GM23338 (cell line): ENCODE results near the gene CD300LB. TPM values are rescaled to one million over a fixed set of nuclear protein-coding genes. Genes with fewer than 3 reads are reported as not detected.

Experiments used
- ATAC-seq: fragments of 200-7000 bp; cut with Tn5 transposase; 3 replicates; pipeline ENCODE4 v1.9.1; 2020
- DNase-seq: peaks from one replicate; pipeline ENCODE4 v3.0.0-alpha.2; 2015; ENCODE audit warnings: low spot score
- H2AFZ ChIP-seq: fragments of 200-600 bp; sonication (generic); 2 replicates; pipeline ENCODE4 v1.8.0; 2016; ENCODE audit warnings: antibody characterized with exemption, mild to moderate bottlenecking, moderate library complexity
- H3F3A ChIP-seq: fragments of 200-600 bp; sonication (generic); replicated peaks from 2 replicates; pipeline ENCODE4 v1.8.0; 2017; ENCODE audit warnings: antibody characterized with exemption, mixed run types, low read depth
- H3K27ac ChIP-seq: fragments of 200-600 bp; sonication (generic); 2 replicates; pipeline ENCODE4 v1.6.1; 2016; ENCODE audit warnings: low read depth
- H3K27me3 ChIP-seq: fragments of 200-600 bp; sonication (generic); 2 replicates; pipeline ENCODE4 v1.8.0; 2016; ENCODE audit warnings: mild to moderate bottlenecking, mixed run types, moderate library complexity; ENCODE audit not compliant: insufficient read depth
- H3K36me3 ChIP-seq: fragments of 200-600 bp; sonication (generic); 2 replicates; pipeline ENCODE4 v1.8.0; 2016; ENCODE audit warnings: mild to moderate bottlenecking; ENCODE audit not compliant: insufficient read depth
- H3K4me1 ChIP-seq: fragments of 200-600 bp; sonication (generic); 2 replicates; pipeline ENCODE4 v1.8.0; 2016; ENCODE audit warnings: mild to moderate bottlenecking, moderate library complexity; ENCODE audit not compliant: insufficient read depth
- H3K4me2 ChIP-seq: fragments of 200-600 bp; sonication (generic); 2 replicates; pipeline ENCODE4 v1.7.1; 2017; ENCODE audit warnings: mixed run types
- H3K4me3 ChIP-seq: fragments of 200-600 bp; sonication (generic); 2 replicates; pipeline ENCODE4 v1.6.1; 2016; ENCODE audit warnings: mixed run types
- H3K79me2 ChIP-seq: fragments of 200-600 bp; sonication (generic); replicated peaks from 2 replicates; pipeline ENCODE4 v1.8.0; 2017; ENCODE audit warnings: mild to moderate bottlenecking; ENCODE audit not compliant: insufficient read depth
- H3K9me2 ChIP-seq: fragments of 200-600 bp; sonication (generic); 2 replicates; pipeline ENCODE4 v1.8.0; 2017; ENCODE audit not compliant: insufficient read depth
- H4K20me1 ChIP-seq: fragments of 200-600 bp; sonication (generic); replicated peaks from 2 replicates; pipeline ENCODE4 v1.8.0; 2017; ENCODE audit warnings: mild to moderate bottlenecking; ENCODE audit not compliant: insufficient read depth
- H3K27ac Mint-ChIP-seq: 2 replicates; pipeline ENCODE4 v1.8.0; 2020; ENCODE audit warnings: inconsistent platforms, mild to moderate bottlenecking, moderate library complexity, mixed read lengths
- H3K27me3 Mint-ChIP-seq: 3 replicates; pipeline ENCODE4 v1.8.0; 2022; ENCODE audit warnings: low read depth, mild to moderate bottlenecking, moderate library complexity, mixed read lengths, inconsistent platforms; ENCODE audit not compliant: insufficient read depth, poor library complexity
- H3K36me3 Mint-ChIP-seq: 3 replicates; pipeline ENCODE4 v1.8.0; 2021; ENCODE audit warnings: low read depth, mild to moderate bottlenecking, inconsistent platforms, moderate library complexity, mixed read lengths
- H3K4me1 Mint-ChIP-seq: 3 replicates; pipeline ENCODE4 v1.8.0; 2020; ENCODE audit warnings: mild to moderate bottlenecking, inconsistent platforms, mixed read lengths
- H3K4me3 Mint-ChIP-seq: 3 replicates; pipeline ENCODE4 v1.8.0; 2021; ENCODE audit warnings: moderate library complexity, mild to moderate bottlenecking, inconsistent platforms, mixed read lengths
- H3K9me3 Mint-ChIP-seq: 3 replicates; pipeline ENCODE4 v1.8.0; 2020; ENCODE audit warnings: moderate library complexity, mild to moderate bottlenecking, inconsistent platforms, mixed read lengths
- CREB1 ChIP-seq: fragments of 250-450 bp; sonication (Bioruptor Pico); IDR thresholded peaks from 2 replicates; pipeline ENCODE4 v1.5.0; 2020; ENCODE audit warnings: low read depth, mild to moderate bottlenecking, moderate library complexity
- EZH2 ChIP-seq: fragments of 200-600 bp; sonication (generic); IDR thresholded peaks from one replicate; pipeline ENCODE4 v1.8.0; 2017; ENCODE audit warnings: antibody characterized with exemption, mild to moderate bottlenecking, low read depth; ENCODE audit not compliant: unreplicated experiment
- EZH2phosphoT487 ChIP-seq: fragments of 200-600 bp; sonication (generic); IDR thresholded peaks from one replicate; pipeline ENCODE4 v1.8.1; 2018; ENCODE audit warnings: antibody characterized with exemption; ENCODE audit not compliant: unreplicated experiment
- JUNB ChIP-seq: IDR thresholded peaks from one replicate; pipeline ENCODE4 v1.6.1; 2016; ENCODE audit warnings: antibody characterized with exemption; ENCODE audit not compliant: unreplicated experiment
- NANOG ChIP-seq: IDR thresholded peaks from 2 replicates; pipeline ENCODE4 v1.6.1; 2016; ENCODE audit warnings: antibody characterized with exemption, borderline replicate concordance
- POLR2AphosphoS5 ChIP-seq: IDR thresholded peaks from 2 replicates; pipeline ENCODE4 v1.6.1; 2016; ENCODE audit warnings: antibody characterized with exemption, low read depth
- STAT1 ChIP-seq: IDR thresholded peaks from one replicate; pipeline ENCODE4 v1.6.1; 2016; ENCODE audit warnings: antibody characterized with exemption; ENCODE audit not compliant: unreplicated experiment
- ZNF114 ChIP-seq: fragments of 250-450 bp; sonication (Bioruptor Pico); IDR thresholded peaks from 2 replicates; pipeline ENCODE4 v1.5.0; 2020; ENCODE audit warnings: mild to moderate bottlenecking, moderate library complexity
- ZNF331 ChIP-seq: fragments of 250-450 bp; sonication (Bioruptor Pico); IDR thresholded peaks from 2 replicates; pipeline ENCODE4 v1.5.0; 2020; ENCODE audit warnings: low read depth, mild to moderate bottlenecking, moderate library complexity
- polyA plus RNA-seq: library from polyadenylated mRNA; unstranded; fragments of >200 nt; fragmentation: Nextera tagmentation; extraction: Ambion mirVana; gene quantifications from 2 replicates; pipeline ENCODE4 v1.2.1, GENCODE V29; 2016
- total RNA-seq: library from RNA; depleted of rRNA; stranded (reverse); fragments of >200 nt; shearing (Covaris generic); gene quantifications from 2 replicates; pipeline ENCODE4 v1.2.3, GENCODE V29; 2014
- TF ChIP-seq, protein P1 (sequence below): IDR thresholded peaks from one replicate; pipeline ENCODE4 v1.6.1; 2018; ENCODE audit warnings: antibody characterized with exemption; ENCODE audit not compliant: unreplicated experiment
- TF ChIP-seq, protein P2 (sequence below), 2 experiments: fragments of 200-600 bp in 1 of 2; sonication (generic) in 1 of 2; conservative IDR thresholded peaks; 2 replicates each; pipeline versions ENCODE4 v1.5.1 to v1.6.1; 2016 to 2017; ENCODE audit warnings: antibody characterized with exemption in 2 of 2, low read depth in 2 of 2, mild to moderate bottlenecking in 2 of 2, moderate library complexity in 1 of 2
- TF ChIP-seq, protein P3 (sequence below): fragments of 250-450 bp; sonication (Bioruptor Pico); IDR thresholded peaks from 2 replicates; pipeline ENCODE4 v1.5.0; 2020; ENCODE audit warnings: mild to moderate bottlenecking, moderate library complexity
- TF ChIP-seq, protein P4 (sequence below): IDR thresholded peaks from 2 replicates; pipeline ENCODE4 v1.6.1; 2016; ENCODE audit warnings: antibody characterized with exemption

Gene CD300LB
- total and polyA plus RNA-seq, 2 experiments from 2014 or later, result not detected

DNA sequence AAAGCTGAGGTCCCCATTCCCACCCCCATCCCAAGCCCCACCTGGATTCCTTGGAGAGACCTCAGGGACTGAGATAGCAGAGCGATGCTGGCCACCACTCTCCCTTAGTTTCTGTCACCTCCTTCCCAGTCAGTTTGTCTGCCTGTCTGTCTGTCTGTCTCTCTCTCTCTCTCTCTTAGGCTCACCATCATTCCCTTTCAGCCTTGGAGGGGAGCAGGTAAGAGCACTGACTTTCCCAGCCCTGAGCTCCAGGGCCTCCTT, 5.9 kb downstream of the CD300LB start:
- H3K27ac ChIP-seq, result no peak overlapping the region
- no peaks in the 10 kb centered on the region for H3K4me1 ChIP-seq
- no peaks in the 10 kb centered on the region for H4K20me1 ChIP-seq
- peaks cover 4% of the 10 kb centered on the region for H3K27me3 Mint-ChIP-seq
- no peak for ATAC-seq
- H3K36me3 ChIP-seq, result no peaks in the 10 kb centered on the region
- H3K27ac Mint-ChIP-seq, result no peak overlapping the region
- H3F3A ChIP-seq, result no peaks in the 10 kb centered on the region
- no peak overlapping the region for H3K4me3 Mint-ChIP-seq
- no peak overlapping the region for H3K4me2 ChIP-seq
- peaks cover 30% of the 10 kb centered on the region for H3K9me3 Mint-ChIP-seq
- H3K4me1 Mint-ChIP-seq, result no peaks in the 10 kb centered on the region
- H3K27me3 ChIP-seq, result no peaks in the 10 kb centered on the region
- no peak overlapping the region for H2AFZ ChIP-seq
- DNase-seq, result no peak
- TF ChIP-seq, protein P1, sequence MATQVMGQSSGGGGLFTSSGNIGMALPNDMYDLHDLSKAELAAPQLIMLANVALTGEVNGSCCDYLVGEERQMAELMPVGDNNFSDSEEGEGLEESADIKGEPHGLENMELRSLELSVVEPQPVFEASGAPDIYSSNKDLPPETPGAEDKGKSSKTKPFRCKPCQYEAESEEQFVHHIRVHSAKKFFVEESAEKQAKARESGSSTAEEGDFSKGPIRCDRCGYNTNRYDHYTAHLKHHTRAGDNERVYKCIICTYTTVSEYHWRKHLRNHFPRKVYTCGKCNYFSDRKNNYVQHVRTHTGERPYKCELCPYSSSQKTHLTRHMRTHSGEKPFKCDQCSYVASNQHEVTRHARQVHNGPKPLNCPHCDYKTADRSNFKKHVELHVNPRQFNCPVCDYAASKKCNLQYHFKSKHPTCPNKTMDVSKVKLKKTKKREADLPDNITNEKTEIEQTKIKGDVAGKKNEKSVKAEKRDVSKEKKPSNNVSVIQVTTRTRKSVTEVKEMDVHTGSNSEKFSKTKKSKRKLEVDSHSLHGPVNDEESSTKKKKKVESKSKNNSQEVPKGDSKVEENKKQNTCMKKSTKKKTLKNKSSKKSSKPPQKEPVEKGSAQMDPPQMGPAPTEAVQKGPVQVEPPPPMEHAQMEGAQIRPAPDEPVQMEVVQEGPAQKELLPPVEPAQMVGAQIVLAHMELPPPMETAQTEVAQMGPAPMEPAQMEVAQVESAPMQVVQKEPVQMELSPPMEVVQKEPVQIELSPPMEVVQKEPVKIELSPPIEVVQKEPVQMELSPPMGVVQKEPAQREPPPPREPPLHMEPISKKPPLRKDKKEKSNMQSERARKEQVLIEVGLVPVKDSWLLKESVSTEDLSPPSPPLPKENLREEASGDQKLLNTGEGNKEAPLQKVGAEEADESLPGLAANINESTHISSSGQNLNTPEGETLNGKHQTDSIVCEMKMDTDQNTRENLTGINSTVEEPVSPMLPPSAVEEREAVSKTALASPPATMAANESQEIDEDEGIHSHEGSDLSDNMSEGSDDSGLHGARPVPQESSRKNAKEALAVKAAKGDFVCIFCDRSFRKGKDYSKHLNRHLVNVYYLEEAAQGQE, result no peak
- no peak for TF ChIP-seq ZNF114 (CRISPR knock-in tag)
- TF ChIP-seq, protein P2, sequence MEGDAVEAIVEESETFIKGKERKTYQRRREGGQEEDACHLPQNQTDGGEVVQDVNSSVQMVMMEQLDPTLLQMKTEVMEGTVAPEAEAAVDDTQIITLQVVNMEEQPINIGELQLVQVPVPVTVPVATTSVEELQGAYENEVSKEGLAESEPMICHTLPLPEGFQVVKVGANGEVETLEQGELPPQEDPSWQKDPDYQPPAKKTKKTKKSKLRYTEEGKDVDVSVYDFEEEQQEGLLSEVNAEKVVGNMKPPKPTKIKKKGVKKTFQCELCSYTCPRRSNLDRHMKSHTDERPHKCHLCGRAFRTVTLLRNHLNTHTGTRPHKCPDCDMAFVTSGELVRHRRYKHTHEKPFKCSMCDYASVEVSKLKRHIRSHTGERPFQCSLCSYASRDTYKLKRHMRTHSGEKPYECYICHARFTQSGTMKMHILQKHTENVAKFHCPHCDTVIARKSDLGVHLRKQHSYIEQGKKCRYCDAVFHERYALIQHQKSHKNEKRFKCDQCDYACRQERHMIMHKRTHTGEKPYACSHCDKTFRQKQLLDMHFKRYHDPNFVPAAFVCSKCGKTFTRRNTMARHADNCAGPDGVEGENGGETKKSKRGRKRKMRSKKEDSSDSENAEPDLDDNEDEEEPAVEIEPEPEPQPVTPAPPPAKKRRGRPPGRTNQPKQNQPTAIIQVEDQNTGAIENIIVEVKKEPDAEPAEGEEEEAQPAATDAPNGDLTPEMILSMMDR (conservative IDR thresholded peaks at IDR 0.05; ENCODE audit: low read depth in 2 of 2), result no peak
- TF ChIP-seq, protein P3, sequence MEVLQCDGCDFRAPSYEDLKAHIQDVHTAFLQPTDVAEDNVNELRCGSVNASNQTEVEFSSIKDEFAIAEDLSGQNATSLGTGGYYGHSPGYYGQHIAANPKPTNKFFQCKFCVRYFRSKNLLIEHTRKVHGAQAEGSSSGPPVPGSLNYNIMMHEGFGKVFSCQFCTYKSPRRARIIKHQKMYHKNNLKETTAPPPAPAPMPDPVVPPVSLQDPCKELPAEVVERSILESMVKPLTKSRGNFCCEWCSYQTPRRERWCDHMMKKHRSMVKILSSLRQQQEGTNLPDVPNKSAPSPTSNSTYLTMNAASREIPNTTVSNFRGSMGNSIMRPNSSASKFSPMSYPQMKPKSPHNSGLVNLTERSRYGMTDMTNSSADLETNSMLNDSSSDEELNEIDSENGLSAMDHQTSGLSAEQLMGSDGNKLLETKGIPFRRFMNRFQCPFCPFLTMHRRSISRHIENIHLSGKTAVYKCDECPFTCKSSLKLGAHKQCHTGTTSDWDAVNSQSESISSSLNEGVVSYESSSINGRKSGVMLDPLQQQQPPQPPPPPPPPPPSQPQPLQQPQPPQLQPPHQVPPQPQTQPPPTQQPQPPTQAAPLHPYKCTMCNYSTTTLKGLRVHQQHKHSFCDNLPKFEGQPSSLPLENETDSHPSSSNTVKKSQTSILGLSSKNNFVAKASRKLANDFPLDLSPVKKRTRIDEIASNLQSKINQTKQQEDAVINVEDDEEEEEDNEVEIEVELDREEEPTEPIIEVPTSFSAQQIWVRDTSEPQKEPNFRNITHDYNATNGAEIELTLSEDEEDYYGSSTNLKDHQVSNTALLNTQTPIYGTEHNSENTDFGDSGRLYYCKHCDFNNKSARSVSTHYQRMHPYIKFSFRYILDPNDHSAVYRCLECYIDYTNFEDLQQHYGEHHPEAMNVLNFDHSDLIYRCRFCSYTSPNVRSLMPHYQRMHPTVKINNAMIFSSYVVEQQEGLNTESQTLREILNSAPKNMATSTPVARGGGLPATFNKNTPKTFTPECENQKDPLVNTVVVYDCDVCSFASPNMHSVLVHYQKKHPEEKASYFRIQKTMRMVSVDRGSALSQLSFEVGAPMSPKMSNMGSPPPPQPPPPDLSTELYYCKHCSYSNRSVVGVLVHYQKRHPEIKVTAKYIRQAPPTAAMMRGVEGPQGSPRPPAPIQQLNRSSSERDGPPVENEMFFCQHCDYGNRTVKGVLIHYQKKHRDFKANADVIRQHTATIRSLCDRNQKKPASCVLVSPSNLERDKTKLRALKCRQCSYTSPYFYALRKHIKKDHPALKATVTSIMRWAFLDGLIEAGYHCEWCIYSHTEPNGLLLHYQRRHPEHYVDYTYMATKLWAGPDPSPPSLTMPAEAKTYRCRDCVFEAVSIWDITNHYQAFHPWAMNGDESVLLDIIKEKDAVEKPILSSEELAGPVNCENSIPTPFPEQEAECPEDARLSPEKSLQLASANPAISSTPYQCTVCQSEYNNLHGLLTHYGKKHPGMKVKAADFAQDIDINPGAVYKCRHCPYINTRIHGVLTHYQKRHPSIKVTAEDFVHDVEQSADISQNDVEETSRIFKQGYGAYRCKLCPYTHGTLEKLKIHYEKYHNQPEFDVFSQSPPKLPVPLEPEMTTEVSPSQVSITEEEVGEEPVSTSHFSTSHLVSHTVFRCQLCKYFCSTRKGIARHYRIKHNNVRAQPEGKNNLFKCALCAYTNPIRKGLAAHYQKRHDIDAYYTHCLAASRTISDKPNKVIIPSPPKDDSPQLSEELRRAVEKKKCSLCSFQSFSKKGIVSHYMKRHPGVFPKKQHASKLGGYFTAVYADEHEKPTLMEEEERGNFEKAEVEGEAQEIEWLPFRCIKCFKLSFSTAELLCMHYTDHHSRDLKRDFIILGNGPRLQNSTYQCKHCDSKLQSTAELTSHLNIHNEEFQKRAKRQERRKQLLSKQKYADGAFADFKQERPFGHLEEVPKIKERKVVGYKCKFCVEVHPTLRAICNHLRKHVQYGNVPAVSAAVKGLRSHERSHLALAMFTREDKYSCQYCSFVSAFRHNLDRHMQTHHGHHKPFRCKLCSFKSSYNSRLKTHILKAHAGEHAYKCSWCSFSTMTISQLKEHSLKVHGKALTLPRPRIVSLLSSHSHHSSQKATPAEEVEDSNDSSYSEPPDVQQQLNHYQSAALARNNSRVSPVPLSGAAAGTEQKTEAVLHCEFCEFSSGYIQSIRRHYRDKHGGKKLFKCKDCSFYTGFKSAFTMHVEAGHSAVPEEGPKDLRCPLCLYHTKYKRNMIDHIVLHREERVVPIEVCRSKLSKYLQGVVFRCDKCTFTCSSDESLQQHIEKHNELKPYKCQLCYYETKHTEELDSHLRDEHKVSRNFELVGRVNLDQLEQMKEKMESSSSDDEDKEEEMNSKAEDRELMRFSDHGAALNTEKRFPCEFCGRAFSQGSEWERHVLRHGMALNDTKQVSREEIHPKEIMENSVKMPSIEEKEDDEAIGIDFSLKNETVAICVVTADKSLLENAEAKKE (CRISPR knock-in tag), result no peak
- TF ChIP-seq, protein P4, sequence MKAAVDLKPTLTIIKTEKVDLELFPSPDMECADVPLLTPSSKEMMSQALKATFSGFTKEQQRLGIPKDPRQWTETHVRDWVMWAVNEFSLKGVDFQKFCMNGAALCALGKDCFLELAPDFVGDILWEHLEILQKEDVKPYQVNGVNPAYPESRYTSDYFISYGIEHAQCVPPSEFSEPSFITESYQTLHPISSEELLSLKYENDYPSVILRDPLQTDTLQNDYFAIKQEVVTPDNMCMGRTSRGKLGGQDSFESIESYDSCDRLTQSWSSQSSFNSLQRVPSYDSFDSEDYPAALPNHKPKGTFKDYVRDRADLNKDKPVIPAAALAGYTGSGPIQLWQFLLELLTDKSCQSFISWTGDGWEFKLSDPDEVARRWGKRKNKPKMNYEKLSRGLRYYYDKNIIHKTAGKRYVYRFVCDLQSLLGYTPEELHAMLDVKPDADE, result no peak
- no peak for TF ChIP-seq STAT1
- TF ChIP-seq ZNF331 (CRISPR knock-in tag), result no peak
- no peak for TF ChIP-seq CREB1 (CRISPR knock-in tag)
- TF ChIP-seq POLR2AphosphoS5, result no peak
- no peak for TF ChIP-seq EZH2phosphoT487
- no peak for TF ChIP-seq NANOG
- TF ChIP-seq JUNB, result no peak
- TF ChIP-seq EZH2, result no peak
- H3K9me2 ChIP-seq, result no peaks in the 10 kb centered on the region
- no peaks in the 10 kb centered on the region for H3K79me2 ChIP-seq
- no peaks in the 10 kb centered on the region for H3K36me3 Mint-ChIP-seq
- H3K4me3 ChIP-seq, result no peak overlapping the region
